GM19395 (cell line): ENCODE data around the gene TMEM25.
"Not testable (repeated sequence)": the region's sequence is repeated elsewhere in the genome, so short reads cannot be mapped to it uniquely, and the experiment has no call there.

Experiments
- ATAC-seq: cut with Tn5 transposase; IDR thresholded peaks from one replicate; pipeline ENCODE4 v1.9.1; 2021; ENCODE audit warnings: mild to moderate bottlenecking, moderate library complexity; ENCODE audit not compliant: unreplicated experiment

TMEM25 gene

DNA sequence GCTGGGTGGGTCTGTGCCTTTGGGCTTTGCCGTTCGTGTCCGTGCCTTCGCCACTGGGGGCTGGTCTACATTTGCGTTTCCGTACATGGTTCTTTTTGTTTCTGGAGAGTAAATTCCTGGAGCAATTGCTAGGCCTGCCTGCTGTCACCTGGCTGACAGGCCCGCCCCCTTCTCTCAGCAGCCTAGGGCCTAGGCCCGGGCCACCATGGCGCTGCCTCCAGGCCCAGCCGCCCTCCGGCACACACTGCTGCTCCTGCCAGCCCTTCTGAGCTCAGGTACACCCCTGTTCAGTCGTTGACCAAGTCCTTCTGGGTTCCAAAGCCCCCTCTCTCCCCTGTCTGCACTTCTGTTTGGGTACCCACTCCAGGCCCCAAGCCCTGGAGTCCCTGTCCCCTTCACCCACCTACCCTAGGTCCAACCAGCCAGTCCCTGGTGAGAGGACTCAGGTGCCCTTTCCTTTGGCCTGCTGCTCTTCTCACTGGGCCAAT is 649 bp downstream of the TMEM25 start:
- ATAC-seq = no peak

DNA sequence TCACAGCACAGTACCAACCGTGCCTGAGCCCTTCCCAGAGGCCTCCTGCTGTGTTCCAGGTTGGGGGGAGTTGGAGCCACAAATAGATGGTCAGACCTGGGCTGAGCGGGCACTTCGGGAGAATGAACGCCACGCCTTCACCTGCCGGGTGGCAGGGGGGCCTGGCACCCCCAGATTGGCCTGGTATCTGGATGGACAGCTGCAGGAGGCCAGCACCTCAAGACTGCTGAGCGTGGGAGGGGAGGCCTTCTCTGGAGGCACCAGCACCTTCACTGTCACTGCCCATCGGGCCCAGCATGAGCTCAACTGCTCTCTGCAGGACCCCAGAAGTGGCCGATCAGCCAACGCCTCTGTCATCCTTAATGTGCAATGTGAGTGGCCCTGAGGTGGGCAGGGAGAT is 1.1 kb downstream of the TMEM25 start:
- no peak for ATAC-seq

GRCh38 chr11:118532852-118533768 is 2.1 kb downstream of the TMEM25 start:
- ATAC-seq = no peak

GRCh38 chr11:118533769-118534729 is 3.1 kb downstream of the TMEM25 start:
- no peak for ATAC-seq

DNA sequence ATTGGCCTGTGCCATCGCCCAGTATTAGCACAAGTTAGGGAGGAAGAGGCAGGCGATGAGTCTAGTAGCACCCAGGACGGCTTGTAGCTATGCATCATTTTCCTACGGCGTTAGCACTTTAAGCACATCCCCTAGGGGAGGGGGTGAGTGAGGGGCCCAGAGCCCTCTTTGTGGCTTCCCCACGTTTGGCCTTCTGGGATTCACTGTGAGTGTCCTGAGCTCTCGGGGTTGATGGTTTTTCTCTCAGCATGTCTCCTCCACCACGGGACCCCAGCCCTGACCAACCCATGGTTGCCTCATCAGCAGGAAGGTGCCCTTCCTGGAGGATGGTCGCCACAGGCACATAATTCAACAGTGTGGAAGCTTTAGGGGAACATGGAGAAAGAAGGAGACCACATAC is 4.3 kb downstream of the TMEM25 start:
- ATAC-seq = no peak

DNA sequence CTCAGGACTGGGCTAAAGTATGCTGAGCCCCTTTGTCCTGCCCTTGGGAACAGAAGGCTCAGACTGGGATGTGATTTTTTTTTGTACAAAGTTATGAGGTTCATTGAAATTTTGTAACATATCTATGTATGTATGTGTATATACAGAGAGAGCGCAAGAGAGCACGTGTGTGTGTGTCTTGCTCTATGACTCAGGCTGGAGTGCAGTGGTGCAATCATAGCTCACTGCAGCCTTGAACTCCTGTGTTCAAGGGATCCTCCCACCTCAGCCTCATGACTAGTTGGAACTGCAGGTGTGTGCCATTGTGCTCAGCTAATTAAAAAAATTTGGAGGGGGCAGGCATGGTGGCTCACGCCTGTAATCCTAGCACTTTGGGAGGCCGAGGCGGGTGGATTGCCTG is 5.7 kb downstream of the TMEM25 start:
- ATAC-seq = no peak

DNA sequence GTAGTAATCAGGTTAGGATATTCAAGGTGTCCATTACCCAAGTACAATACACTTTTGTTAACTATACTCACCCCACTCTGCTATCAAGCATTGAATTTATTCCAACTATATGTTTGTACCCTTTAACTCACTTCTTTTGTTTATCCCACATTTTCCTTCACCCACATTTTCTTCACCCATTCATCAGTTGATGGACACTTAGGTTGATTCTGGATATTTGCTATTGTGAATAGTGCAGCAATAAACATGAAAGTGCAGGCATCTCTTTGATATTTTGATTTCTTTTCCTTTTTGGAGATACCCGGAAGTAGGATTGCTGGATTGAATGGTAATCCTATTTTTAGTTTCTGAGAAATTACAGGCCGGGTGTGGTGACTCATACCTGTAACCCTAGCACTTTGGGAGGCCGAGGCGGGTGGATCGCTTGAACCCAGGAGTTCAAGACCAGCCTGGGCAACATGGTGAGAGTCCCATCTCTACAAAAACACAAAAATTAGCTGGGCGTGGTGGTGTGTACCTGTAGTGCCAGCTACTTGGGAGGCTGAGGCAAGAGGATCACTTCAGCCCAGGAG is 6.5 kb downstream of the TMEM25 start:
- ATAC-seq = no peak

DNA sequence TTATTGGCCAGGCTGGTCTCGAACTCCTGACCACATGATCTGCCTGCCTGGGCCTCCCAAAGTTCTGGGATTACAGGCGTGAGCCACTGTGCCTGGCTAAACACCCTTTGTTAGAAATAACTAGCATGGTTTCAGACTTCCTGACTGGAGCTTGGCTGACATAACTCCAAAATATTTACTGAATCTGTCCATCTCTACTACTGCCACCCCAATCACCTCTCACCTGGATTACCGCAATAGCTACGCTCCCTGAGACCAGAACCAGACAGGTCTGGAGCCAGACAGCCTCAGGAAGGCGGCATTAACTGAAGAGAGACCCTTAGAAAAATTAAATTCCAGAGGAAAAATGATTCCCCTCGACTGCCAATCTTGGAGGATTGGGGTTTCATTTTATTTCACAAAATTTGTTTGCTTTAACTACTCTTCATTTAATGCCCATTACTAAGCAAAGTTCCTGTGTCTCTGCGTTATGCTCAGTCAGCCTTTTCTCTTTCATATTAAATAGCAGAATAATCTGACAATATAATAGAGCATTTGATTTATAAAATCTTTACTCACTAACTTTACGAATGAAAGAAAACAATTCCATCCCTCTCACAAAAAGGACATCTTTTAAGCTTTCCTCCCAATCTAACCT is 13.1 kb downstream of the TMEM25 start:
- ATAC-seq = no peak

DNA sequence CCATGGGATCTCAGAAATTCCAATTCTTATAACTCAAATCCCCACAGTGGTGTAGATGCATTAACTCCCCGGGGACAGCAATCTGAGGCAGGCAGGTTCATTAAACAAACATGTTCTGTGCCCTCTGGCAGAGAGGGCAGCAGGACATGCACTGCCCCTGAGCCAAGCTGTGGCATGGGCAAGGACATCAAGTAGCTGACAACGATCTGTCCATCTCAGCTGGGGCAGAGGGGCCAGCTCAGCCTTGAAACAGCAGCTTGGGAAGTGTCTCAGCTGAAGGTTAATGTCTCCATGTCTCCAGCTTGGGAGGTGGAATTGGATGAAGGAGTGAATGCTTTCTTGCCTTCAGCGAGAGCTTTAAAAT is 13.6 kb downstream of the TMEM25 start:
- ATAC-seq = no peak

DNA sequence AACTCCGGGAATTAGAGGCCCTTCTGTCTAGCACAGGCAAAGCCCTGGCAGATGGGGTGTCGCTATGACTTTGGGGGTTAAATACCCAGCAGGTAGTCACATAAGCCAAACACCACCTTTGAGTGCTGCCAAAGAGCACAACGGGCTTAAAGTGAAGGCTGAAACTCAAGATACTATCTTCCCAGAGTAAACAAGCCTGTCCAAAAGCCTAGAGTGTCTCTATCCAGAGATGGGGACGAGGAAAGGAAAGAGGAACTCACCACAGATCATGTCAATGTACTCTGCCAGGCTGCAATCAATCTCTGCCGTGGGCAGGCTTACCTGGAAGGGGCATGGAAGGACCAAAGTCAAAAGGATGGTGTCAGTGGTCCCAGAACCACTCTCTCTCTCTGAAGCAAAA is 14.5 kb downstream of the TMEM25 start:
- no peak for ATAC-seq

GRCh38 chr11:118547132-118547531 is 16.1 kb downstream of the TMEM25 start:
- no peak for ATAC-seq

DNA sequence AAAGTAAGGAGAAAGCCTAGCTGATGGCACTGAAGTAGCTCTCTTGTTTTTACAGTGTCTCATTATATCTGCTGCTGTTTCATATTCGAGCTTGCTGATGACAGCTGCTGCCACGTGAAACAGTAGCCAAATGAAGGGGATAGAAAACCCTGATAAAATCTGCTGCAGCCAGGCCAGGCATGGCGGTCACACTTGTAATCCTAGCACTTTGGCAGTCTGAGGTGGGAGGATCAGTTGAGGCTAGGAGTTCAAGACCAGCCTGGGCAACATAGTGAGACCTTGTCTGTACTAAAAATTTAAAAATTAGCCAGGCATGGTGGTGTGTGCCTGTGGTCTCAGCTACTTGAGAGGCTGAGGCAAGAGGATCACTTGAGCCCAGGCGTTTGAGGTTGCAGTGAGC is 21.3 kb downstream of the TMEM25 start:
- no peak for ATAC-seq

GRCh38 chr11:118560806-118561205 is 29.8 kb downstream of the TMEM25 start:
- no peak for ATAC-seq

GRCh38 chr11:118565051-118565450 is 34.1 kb downstream of the TMEM25 start:
- ATAC-seq = no peak

DNA sequence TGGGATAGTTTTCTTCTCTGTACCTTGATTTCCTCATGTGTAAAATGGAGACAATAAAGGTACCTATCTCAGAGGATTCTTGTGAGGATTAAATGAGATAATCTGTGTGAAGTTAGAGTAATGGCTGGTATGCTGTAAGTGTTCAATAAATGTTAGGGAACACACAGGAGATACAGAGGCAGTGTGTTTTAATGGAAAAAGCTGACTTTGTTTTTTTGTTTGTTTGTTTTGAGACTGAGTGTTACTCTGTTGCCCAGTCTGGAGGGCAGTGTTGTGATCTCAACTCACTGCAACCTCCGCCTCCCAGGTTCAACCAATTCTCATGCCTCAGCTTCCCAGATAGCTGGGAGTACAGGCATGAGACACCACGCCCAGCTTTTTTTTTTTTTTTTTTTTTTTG is 38.7 kb downstream of the TMEM25 start:
- ATAC-seq = no peak

GRCh38 chr11:118570787-118571186 is 39.8 kb downstream of the TMEM25 start:
- no peak for ATAC-seq

DNA sequence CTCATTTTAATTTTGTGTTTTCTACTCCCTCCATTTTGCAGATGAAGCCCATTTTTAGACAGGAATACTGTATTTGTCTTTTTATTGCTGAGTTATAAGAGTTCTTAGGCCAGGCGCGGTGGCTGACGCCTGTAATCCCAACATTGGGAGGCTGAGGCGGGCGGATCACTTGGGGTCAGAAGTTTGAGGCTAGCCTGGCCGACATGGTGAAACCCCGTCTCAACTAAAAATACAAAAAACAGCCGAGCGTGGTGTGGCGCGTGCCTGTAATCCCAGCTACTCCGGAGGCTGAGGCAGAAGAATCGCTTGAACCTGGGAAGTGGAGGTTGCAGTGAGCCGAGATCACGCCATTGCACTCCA is 40.7 kb downstream of the TMEM25 start:
- ATAC-seq = not testable (repeated sequence)

DNA sequence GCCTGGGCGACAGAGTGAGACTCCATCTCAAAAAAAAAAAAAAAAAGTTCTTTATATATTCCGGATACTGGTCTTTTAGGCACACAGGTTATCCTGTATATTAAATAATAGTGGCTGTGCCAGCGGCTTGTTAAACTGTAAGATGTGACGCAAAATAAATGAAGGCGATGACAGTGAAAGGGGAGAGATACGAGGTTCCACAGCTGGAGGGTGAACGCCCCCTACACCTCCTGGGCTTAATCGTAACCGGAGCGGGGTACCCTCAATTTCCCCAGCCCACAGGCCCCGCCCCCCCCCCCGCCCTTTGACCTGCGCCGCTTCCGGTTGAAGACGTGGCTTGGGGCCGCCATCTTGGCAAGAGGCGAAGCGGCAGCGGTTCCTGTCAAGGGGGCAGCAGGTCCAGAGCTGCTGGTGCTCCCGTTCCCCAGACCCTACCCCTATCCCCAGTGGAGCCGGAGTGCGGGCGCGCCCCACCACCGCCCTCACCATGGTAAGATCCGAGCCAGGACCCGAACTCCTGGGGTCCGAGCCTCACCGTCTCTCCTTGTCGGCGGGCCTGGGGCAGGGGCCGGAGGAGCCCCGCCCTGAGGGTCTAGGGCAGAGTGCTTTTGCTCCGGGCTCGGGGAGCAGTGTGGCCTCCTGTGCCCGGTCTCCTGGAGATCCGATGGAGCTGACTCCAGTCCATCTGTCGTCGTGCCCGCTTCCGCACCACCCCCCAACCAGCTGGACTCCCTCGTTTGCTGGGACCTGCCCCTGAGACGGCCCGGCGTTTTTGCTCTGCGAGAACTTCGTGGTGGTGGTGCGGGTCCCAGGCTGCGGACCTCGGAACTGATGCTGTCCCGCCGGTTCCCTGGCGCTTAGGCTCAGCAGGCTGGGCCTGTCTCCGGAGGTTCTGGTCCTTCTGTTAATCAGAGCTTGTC is 41.3 kb downstream of the TMEM25 start, which contains the start of gene ARCN1:
TSS of gene ARCN1 (plus strand) at position 349 of the 920 bp plus-strand sequence. CDS start at position 488, 139 bp downstream.
- ATAC-seq = peak; percentile 73

DNA sequence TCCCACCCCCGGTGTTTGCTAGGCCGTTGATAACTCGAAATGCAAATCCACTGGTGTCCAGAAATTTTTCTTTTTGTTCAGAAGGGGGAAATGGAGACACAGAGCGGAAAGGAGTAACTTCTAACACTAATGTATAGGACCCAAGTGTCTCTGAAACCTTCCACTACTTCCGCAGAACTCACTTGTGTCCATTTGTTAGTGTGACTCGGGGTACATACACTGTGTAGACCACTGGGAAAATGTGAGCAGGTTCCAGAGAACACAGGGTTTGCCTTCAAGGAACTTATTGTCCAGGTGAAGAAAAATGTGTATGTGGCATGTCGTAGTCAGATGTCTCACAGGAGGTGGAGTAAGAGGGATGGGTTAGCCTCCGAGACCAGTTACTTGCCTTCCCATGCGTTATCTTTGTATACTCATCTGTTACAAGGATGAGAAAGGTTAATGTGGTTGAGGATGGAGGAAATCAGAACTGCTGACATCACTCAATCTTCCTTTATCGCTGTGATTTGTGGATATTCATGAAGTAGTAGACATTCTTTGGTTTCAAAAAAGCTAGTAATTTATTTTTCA is 42.1 kb downstream of the TMEM25 start:
- peak; percentile 29 for ATAC-seq
